ENCODE results near the gene ANKFY1. TPM values are rescaled to one million over a fixed set of nuclear protein-coding genes. Genes with fewer than 3 reads are reported as not detected.

ANKFY1 gene
- total and polyA plus RNA-seq, 11 donors: 9.4 to 44.9 (median 23.9) TPM

- 94 to 97% (median 96%) methylated on average over 3 of the region's 3 CpGs for WGBS, 4 donors
- no peaks in the 10 kb centered on the region for H3K9me3 ChIP-seq
- intact Hi-C loops (cut with DNase I): no loop called here
- ATAC-seq: no peak
- TF ChIP-seq POLR2A (IDR thresholded peaks at IDR 0.05): no peak
- no peak for TF ChIP-seq CTCF (IDR thresholded peaks at IDR 0.05)
- no peaks in the 10 kb centered on the region for H3K27me3 ChIP-seq
- no peak for DNase-seq
- H3K27ac ChIP-seq: no peak overlapping the region
- peaks cover 0 to 64% (median 44%) of the 10 kb centered on the region in 9 donors for H3K36me3 ChIP-seq
- H3K4me1 ChIP-seq: no peaks in the 10 kb centered on the region
- no peak overlapping the region for H3K4me3 ChIP-seq
Measured at GRCh38 chr17:4287710-4288109, 23.9 kb upstream of the ANKFY1 start.

- Histone ChIP-seq H3K36me3 (peaks cover 0 to 43% (median 30%) of the 10 kb centered on the region in 9 donors), H3K27ac (no peak overlapping the region), H3K4me3 (no peak overlapping the region), H3K4me1 (peaks cover 0 to 16% (median 8%) of the 10 kb centered on the region in 12 donors), H3K9me3 (no peaks in the 10 kb centered on the region), H3K27me3 (no peaks in the 10 kb centered on the region)
- WGBS, 4 donors: 94 to 98% (median 95%) methylated on average over 5 of the region's 5 CpGs
- DNase-seq: no peak
- ATAC-seq: no peak
- intact Hi-C loops (cut with DNase I): no loop called here
- TF ChIP-seq CTCF (IDR thresholded peaks at IDR 0.05) (no peak), POLR2A (IDR thresholded peaks at IDR 0.05) (no peak)
Measured at GRCh38 chr17:4276514-4276913, 12.7 kb upstream of the ANKFY1 start.

GRCh38 chr17:4272972-4273368 lies 9.2 kb upstream of the ANKFY1 start:
- H3K36me3 ChIP-seq: peaks cover 0 to 40% (median 15%) of the 10 kb centered on the region in 9 donors
- WGBS, 4 donors: 61 to 69% (median 65%) methylated on average over 4 of the region's 4 CpGs
- H3K9me3 ChIP-seq: no peaks in the 10 kb centered on the region
- intact Hi-C loops (cut with DNase I): no loop called here
- ATAC-seq: no peak
- peaks cover 0 to 40% (median 14%) of the 10 kb centered on the region in 12 donors for H3K4me1 ChIP-seq
- DNase-seq: no peak
- TF ChIP-seq CTCF (IDR thresholded peaks at IDR 0.05): no peak
- no peak overlapping the region for H3K4me3 ChIP-seq
- H3K27me3 ChIP-seq: no peaks in the 10 kb centered on the region
- peak overlapping the region in 5 of 12 donors; percentile 1 to 70 (median 40) for H3K27ac ChIP-seq

GRCh38 chr17:4272213-4272971 lies 8.6 kb upstream of the ANKFY1 start:
- peaks cover 0 to 40% (median 14%) of the 10 kb centered on the region in 12 donors for H3K4me1 ChIP-seq
- no peaks in the 10 kb centered on the region for H3K9me3 ChIP-seq
- no peak for DNase-seq
- 50 to 58% (median 55%) methylated on average over 6 of the region's 6 CpGs for WGBS, 4 donors
- intact Hi-C loops (cut with DNase I): no loop called here
- no peak for TF ChIP-seq POLR2A (IDR thresholded peaks at IDR 0.05)
- TF ChIP-seq CTCF (IDR thresholded peaks at IDR 0.05): no peak
- H3K4me3 ChIP-seq: no peak overlapping the region
- no peaks in the 10 kb centered on the region for H3K27me3 ChIP-seq
- H3K27ac ChIP-seq: peak overlapping the region; percentile 1 to 74 (median 42)
- peaks cover 0 to 41% (median 16%) of the 10 kb centered on the region in 9 donors for H3K36me3 ChIP-seq
- peak; percentile 66 to 80 (median 74) for ATAC-seq
